Left ventricle myocardium inferior (tissue), 1 donor: ENCODE measurements around the gene LMF1. TPM values are rescaled to one million over a fixed set of nuclear protein-coding genes. Genes with fewer than 3 reads are reported as not detected.
A peak's percentile ranks its signal among the peaks of the same experiment; 100 is the strongest.

Source experiments
- DNase-seq: peaks from one replicate; pipeline ENCODE4 v3.0.0-alpha.2; 2020
- H3K27ac ChIP-seq: fragments of 200-600 bp; replicated peaks from 2 replicates; pipeline ENCODE4 v1.8.0; 2021
- H3K27me3 ChIP-seq: fragments of 200-600 bp; 2 replicates; pipeline ENCODE4 v1.8.0; 2021; ENCODE audit warnings: low read depth
- H3K36me3 ChIP-seq: fragments of 200-600 bp; 2 replicates; pipeline ENCODE4 v1.8.0; 2021
- H3K4me1 ChIP-seq: fragments of 200-600 bp; 2 replicates; pipeline ENCODE4 v1.8.0; 2021
- H3K4me3 ChIP-seq: fragments of 200-600 bp; 2 replicates; pipeline ENCODE4 v1.8.0; 2021; ENCODE audit warnings: mild to moderate bottlenecking, moderate library complexity
- H3K9me3 ChIP-seq: fragments of 200-600 bp; replicated peaks from 2 replicates; pipeline ENCODE4 v1.8.0; 2021
- CTCF ChIP-seq: fragments of 200-600 bp; IDR thresholded peaks from 2 replicates; pipeline ENCODE4 v1.8.0; 2021; ENCODE audit warnings: antibody characterized with exemption, mild to moderate bottlenecking, borderline replicate concordance
- intact Hi-C: fragments of 100-400 bp; cut with micrococcal nuclease; formaldehyde crosslinking; loops from one replicate; pipeline ENCODE4 v1.11.0; 2022
- total RNA-seq: library from RNA; stranded (reverse); fragmentation: NEBNext Ultra II Directional; extraction: Animal tissue kit (Norgen Biotek cat#: 25700); gene quantifications from one replicate; pipeline ENCODE4 v1.2.1, GENCODE V29; 2021
- donor health status: DM: no; HTN: yes; CAD: no; lungs with severe emphysema.

LMF1 gene
- total RNA-seq, 1 donor from 2014 or later, result 6.6 TPM

- Histone ChIP-seq H3K27me3 (peaks cover 22% of the 10 kb centered on the region), H3K9me3 (peaks cover 3% of the 10 kb centered on the region), H3K4me3 (no peak overlapping the region), H3K4me1 (peaks cover 26% of the 10 kb centered on the region), H3K36me3 (no peaks in the 10 kb centered on the region), H3K27ac (no peak overlapping the region)
- intact Hi-C loops, result no loop called here
- no peak for DNase-seq
- TF ChIP-seq CTCF, result no peak
These were observed 4.5 kb upstream of the LMF1 start for GRCh38 chr16:975291-975690.

GRCh38 chr16:974611-975261, 4.0 kb upstream of the LMF1 start:
- Histone ChIP-seq H3K27me3 (peaks cover 17% of the 10 kb centered on the region), H3K4me3 (no peak overlapping the region), H3K27ac (peak overlapping the region; percentile 3), H3K4me1 (peaks cover 26% of the 10 kb centered on the region), H3K9me3 (peaks cover 3% of the 10 kb centered on the region), H3K36me3 (no peaks in the 10 kb centered on the region)
- no peak for TF ChIP-seq CTCF
- no peak for DNase-seq
- intact Hi-C loops, result no loop called here

- H3K4me1 ChIP-seq, result peaks cover 32% of the 10 kb centered on the region
- H3K27ac ChIP-seq, result no peak overlapping the region
- peaks cover 10% of the 10 kb centered on the region for H3K27me3 ChIP-seq
- intact Hi-C loops, result no loop called here
- TF ChIP-seq CTCF, result no peak
- no peaks in the 10 kb centered on the region for H3K36me3 ChIP-seq
- peaks cover 3% of the 10 kb centered on the region for H3K9me3 ChIP-seq
- DNase-seq, result no peak
- H3K4me3 ChIP-seq, result no peak overlapping the region
These were observed 3.3 kb upstream of the LMF1 start for GRCh38 chr16:974001-974601.

- intact Hi-C loops, result no loop called here
- Histone ChIP-seq H3K4me1 (peaks cover 39% of the 10 kb centered on the region), H3K27ac (no peak overlapping the region), H3K27me3 (peaks cover 3% of the 10 kb centered on the region), H3K4me3 (no peak overlapping the region), H3K36me3 (peaks cover 7% of the 10 kb centered on the region), H3K9me3 (peaks cover 3% of the 10 kb centered on the region)
- TF ChIP-seq CTCF, result no peak
- DNase-seq, result no peak
These were observed 2.6 kb upstream of the LMF1 start for GRCh38 chr16:973366-973765.

GRCh38 chr16:972316-973002, 1.7 kb upstream of the LMF1 start:
- TF ChIP-seq CTCF, result no peak
- no peak for DNase-seq
- H3K27me3 ChIP-seq, result no peaks in the 10 kb centered on the region
- peaks cover 14% of the 10 kb centered on the region for H3K36me3 ChIP-seq
- H3K27ac ChIP-seq, result no peak overlapping the region
- H3K4me1 ChIP-seq, result peaks cover 39% of the 10 kb centered on the region
- intact Hi-C loops, result no loop called here
- H3K9me3 ChIP-seq, result peaks cover 3% of the 10 kb centered on the region
- no peak overlapping the region for H3K4me3 ChIP-seq
